Activated CD4-positive, alpha-beta T cell treated with anti-CD3 and anti-CD28 coated beads, Interleukin-2, Interleukin-4, amounts not matched to agents 100 ng/mL and 50 ng/mL, durations not matched to agents 16 hours and 8 hours (primary cell): Measurements from ENCODE around the gene GPX2.
"Not testable (repeated sequence)": the region's sequence is repeated elsewhere in the genome, so short reads cannot be mapped to it uniquely, and the experiment has no call there.

Source experiments
- DNase-seq: peaks from one replicate; pipeline ENCODE4 v3.0.0-alpha.2; 2020; ENCODE audit warnings: low spot score

Gene GPX2

GRCh38 chr14:64938972-64939816 is 3.4 kb downstream of the GPX2 start:
- no peak for DNase-seq

DNA sequence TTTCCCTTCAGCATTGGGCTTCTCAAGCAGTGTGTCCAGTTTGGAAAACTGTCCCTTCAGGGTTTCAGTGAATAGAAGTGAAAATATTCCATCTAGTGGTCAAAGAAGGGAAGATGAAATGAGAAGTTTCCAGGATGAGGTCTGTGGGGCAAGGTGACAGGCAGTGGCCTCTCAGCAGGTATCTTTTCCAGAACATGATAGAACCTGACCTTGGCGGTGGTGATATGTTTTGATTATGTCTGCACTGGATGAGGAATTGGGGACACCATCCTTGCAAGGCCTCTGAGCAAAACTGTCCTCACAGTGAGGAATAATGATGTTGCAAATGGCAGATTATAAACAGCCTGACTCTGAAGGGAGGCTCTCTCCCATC is 4.7 kb downstream of the GPX2 start:
- DNase-seq = no peak

DNA sequence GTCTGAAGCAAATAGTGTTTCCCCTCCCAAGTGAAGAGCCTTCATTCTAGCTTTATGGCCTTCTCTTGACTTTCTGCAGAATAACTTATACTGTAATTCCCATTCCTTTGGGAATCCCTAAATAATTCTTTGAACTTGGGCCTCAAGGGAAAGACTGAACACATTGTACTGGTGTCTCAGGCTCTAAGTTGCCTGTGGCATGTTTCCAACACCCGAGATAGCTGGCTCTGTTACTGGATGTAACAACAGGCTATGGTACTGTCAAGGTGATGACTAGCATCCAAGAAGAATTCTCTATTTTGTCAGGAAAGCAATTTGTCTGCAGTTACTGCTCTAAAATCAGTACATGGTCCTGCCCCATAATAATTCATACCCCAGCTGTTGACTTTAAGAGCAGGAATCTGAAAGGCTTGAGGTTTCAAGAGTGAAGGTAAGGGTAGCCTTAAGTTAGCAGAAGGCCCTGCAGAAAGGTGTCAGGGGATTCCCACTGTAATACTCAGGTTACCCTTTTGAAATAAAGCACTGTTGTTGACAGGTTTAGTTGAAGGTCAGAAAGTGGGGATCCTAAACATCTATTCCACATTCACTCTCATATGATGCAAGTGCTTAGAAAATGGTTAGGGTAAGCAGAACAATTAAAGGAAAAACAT is 5.2 kb downstream of the GPX2 start:
- DNase-seq = no peak

GRCh38 chr14:64935508-64935907 is 7.0 kb downstream of the GPX2 start:
- no peak for DNase-seq

GRCh38 chr14:64934338-64934929 is 8.1 kb downstream of the GPX2 start:
- no peak for DNase-seq

DNA sequence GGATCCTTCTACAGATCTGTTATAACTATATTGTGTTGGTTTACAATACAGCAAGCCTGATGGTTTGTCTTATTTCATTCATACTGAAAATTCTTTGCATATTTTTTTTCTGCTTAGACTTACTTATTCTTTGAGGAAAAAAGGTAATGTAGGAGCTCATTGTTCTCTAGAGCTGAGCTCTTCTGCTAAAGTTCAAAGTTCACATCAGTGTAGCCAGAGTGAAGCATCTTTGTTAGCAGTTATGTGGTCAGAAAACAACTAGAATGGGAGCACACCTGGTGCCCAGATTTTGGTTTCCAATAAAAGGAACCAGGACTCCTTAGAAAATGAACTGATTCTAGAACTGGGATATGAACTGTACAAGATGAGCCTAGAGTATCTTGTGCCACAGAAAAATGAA is 10.3 kb downstream of the GPX2 start:
- no peak for DNase-seq

- DNase-seq = no peak
Observed at GRCh38 chr14:64931123-64931522, 11.4 kb downstream of the GPX2 start.

- DNase-seq = no peak
Observed at GRCh38 chr14:64930085-64930843, 12.3 kb downstream of the GPX2 start.

GRCh38 chr14:64929014-64929359 is 13.6 kb downstream of the GPX2 start:
- DNase-seq = no peak

GRCh38 chr14:64928239-64929013 is 14.1 kb downstream of the GPX2 start:
- DNase-seq = no peak

- no peak for DNase-seq
Observed at GRCh38 chr14:64927031-64927430, 15.5 kb downstream of the GPX2 start.

GRCh38 chr14:64926398-64926995 is 16.0 kb downstream of the GPX2 start:
- no peak for DNase-seq

DNA sequence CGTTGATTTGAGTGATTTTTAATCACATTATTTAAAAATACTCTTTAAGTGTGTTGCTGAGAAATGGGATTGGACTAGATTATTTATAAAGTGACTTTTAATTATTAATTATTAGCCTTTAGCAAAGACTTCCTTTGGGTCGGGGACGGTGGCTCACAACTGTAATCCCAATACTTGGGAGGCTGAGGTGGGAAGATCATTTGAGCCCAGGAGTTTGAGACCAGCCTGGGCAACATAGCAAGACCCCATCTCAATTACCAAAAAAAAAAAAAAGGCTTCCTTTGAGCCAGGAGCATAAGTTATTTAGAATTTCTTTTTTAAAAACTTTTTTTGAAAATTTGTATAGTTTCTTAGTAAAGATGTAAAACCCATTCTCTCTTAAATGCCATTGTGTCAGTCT is 19.5 kb downstream of the GPX2 start:
- no peak for DNase-seq

DNA sequence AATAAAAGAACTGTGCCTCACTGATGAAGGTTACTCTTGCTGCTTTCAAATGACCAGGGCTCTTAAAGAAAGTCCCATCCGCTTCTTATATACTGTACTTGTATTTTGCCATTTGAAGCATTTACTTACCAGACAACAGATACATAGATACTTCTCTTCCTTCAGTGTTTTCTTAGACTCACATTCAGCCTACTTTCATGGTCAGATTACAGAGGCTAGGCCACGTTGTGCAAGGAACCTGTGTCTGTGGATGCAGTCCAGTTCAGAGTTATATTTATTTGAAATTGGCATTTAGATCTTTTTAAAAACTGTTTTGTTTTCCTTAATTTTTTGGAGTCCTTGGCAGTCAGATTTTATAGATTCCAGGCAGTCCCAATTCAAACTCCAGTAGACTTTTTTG is 22.1 kb downstream of the GPX2 start:
- DNase-seq = no peak

DNA sequence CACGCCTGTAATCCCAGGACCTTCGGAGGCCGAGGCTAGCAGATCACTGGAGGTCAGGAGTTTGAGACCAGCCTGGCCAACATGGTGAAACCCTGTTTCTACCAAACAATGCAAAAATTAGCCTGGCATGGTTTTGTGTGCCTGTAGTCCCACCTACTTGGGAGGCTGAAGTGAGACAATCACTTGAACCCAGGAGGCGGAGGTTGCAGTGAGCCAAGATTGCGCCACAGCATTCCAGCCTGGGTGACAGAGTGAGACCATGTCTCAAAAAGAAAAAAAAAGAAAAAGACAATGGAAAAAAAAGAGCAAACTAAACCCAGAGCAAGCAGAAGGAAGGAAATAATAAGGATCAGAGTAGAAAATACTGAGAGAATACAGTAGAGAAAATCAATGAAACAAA is 22.9 kb downstream of the GPX2 start:
- DNase-seq = no peak

GRCh38 chr14:64919215-64919614 is 23.3 kb downstream of the GPX2 start:
- DNase-seq = no peak

- DNase-seq = no peak
Observed at GRCh38 chr14:64918216-64918615, 24.3 kb downstream of the GPX2 start.

DNA sequence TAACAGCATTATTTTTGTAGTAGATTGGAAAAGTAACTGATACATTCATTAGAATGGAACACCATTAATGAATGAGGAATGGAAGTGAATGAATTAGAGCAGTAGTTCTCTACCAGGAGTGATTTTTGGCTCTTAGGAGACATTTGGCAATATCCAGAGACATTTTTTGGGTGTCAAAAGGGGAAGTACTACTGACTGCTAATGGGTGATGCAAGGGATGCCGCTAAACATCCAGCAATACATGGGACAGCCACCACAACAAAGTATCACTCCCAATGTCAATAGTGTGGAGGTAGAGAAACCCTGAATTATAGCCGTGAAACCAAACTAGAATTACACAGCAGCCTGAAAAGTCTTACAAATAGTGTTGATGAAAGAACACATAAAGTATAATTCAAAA is 26.7 kb downstream of the GPX2 start:
- no peak for DNase-seq

- DNase-seq = no peak
Observed at GRCh38 chr14:64915029-64915424, 27.5 kb downstream of the GPX2 start.

GRCh38 chr14:64914237-64915028 is 28.1 kb downstream of the GPX2 start, which contains the start of gene CHURC1:
Gene CHURC1, plus strand, starts transcription at chr14:64914455. Its CDS starts 41 bp downstream, at chr14:64914496.
- peak; percentile 98 for DNase-seq

- DNase-seq = not testable (repeated sequence)
Observed at GRCh38 chr14:64913477-64913876, 29.1 kb downstream of the GPX2 start.
